Stimulated activated CD8-positive, alpha-beta memory T cell treated with anti-CD3 and anti-CD28 coated beads, Interleukin-15, amount 100 ng/mL, for 1 hour (primary cell): ENCODE measurements around the gene RGS7.
"Not testable (repeated sequence)": the region's sequence is repeated elsewhere in the genome, so short reads cannot be mapped to it uniquely, and the experiment has no call there.

Source experiments
- DNase-seq: peaks from one replicate; pipeline ENCODE4 v3.0.0-alpha.2; 2020; ENCODE audit warnings: low read depth

Gene RGS7

GRCh38 chr1:240909701-240910457 lies 447.1 kb downstream of the RGS7 start:
- DNase-seq: no peak

DNA sequence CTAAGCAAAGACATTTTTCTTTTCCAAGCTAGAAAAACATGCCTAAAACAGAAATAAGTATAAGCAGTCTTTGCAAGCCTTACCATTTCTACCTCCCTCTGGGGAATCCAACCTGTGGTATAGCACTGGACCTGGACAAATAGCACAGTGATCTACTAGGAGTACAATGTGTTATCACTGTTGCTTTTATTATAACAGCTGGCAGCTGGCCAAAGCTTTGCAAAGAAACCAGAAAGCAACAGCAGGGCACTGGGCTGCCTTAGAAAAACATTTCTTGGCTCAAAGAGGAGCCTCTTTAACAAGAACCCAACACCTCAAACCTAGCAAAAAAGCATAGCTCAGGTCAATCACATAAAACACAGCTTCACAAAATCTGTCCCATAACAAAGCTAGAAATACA lies 450.5 kb downstream of the RGS7 start:
- no peak for DNase-seq

DNA sequence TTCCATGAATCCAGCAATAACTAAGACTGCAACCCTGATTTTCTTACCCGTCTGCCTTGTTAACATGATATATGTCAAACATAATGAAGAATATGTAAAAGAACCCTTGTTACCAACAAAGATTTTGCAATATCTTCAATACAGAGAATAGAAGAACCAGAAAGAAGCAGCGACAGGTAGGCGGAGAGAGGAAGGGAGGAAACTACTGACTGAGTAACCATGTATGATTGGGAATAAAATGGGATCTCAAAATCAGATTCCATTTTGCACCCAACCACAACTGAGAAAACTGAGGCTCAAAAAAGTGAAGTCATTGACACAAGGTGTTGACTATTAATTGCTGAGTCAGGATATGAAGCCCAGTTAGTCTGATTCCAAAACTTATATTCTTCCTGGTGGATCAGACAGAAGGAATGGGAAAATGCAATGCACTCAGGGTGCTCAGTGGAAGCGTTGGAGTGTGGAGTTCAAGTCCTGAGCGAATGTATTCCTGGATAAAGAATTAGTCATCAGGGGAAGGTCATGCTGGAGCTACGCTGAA lies 451.7 kb downstream of the RGS7 start:
- DNase-seq: no peak

DNA sequence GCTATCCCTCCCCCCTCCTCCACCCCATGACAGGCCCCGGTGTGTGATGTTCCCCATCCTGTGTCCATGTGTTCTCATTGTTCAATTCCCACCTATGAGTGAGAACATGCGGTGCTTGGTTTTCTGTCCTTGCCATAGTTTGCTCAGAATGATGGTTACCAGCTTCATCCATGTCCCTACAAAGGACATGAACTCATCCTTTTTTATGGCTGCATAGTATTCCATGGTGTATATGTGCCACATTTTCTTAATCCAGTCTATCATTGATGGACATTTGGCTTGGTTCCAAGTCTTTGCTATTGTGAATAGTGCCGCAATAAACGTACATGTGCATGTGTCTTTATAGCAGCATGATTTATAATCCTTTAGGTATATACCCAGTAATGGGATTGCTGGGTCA lies 461.6 kb downstream of the RGS7 start:
- DNase-seq: not testable (repeated sequence)

GRCh38 chr1:240888787-240889048 lies 468.3 kb downstream of the RGS7 start:
- no peak for DNase-seq

- no peak for DNase-seq
These were observed 468.8 kb downstream of the RGS7 start for GRCh38 chr1:240888039-240888786.

DNA sequence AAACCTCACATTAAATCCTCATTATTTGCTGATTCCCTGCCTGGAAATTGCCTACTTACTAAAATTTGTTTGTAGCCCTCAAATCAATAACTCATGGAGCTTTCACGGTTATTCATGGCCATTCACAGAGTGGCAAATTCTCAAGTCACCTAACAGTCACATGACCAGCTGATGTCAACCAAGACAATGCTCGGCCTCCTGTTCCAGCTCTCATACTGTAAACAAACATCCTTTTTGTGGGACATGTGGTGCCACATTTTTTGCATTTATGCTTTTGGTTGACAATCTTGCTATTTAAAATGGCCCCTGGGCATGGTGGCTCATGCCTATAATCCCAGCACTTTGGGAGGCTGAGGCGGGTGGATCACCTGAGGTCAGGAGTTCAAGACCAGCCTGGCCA lies 473.5 kb downstream of the RGS7 start:
- DNase-seq: no peak

GRCh38 chr1:240882656-240883308 lies 474.2 kb downstream of the RGS7 start:
- not testable (repeated sequence) for DNase-seq

- no peak for DNase-seq
These were observed 478.4 kb downstream of the RGS7 start for GRCh38 chr1:240878631-240879030.

GRCh38 chr1:240877605-240878004 lies 479.4 kb downstream of the RGS7 start:
- no peak for DNase-seq

GRCh38 chr1:240876071-240876470 lies 480.9 kb downstream of the RGS7 start:
- no peak for DNase-seq

- DNase-seq: no peak
These were observed 487.9 kb downstream of the RGS7 start for GRCh38 chr1:240869071-240869470.

DNA sequence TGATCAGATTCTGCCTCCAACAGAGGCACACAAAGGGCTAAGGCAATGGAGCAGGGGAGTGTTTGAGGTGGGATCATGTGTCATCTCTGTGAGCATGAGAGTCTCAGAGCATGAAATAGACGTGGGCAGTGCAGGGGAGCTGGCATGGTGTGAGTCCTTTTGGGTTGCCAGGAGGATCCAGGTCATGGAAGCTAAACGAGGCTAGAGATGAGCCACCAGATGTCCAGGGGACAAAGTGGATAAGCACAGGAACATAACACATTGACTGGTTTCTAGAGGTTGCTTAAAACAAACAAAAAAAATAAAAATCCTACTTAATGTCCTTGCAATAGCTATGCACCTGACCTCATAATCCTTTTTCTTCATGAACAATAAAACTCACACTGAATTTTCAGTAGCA lies 490.3 kb downstream of the RGS7 start:
- no peak for DNase-seq

GRCh38 chr1:240860023-240860422 lies 497.0 kb downstream of the RGS7 start:
- DNase-seq: no peak

GRCh38 chr1:240854367-240854766 lies 502.6 kb downstream of the RGS7 start:
- no peak for DNase-seq

DNA sequence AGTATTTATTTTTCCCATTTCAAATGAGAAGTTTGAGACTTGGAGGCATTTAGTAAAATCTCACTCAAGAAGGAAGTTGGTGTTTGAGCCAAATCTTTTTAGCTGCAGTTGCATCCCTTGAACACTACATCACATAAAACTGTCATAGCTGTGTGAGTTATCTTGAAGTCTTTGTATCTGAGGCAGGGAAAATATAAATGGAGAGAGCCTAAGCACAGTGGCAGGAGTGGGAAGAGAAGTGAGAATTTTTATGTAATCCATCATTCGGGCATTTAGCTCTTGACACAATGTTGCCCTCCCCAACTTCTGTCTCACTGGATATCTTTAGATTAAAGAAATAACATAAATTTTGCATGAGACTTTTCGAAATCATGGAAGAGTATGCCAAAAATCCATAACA lies 509.7 kb downstream of the RGS7 start:
- no peak for DNase-seq

GRCh38 chr1:240844486-240844885 lies 512.5 kb downstream of the RGS7 start:
- DNase-seq: no peak

DNA sequence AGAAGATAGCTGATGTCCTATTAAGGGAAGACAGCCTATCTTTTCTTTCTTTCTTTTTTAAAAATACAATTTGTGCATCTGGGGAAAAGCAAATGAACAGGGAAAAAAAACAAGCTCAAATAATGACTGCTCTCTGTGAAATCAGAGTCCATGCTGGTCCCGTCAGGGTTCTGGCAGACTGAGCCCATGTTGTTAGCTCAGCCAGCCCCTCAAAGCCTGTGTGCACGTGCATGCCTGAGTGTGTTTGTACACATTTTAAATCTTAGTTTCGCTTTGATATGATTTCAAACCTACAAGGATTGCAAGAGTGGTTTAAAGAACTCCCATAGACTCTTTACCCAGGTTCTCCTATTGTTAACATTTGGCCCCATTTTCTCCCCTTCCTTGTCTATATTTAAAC lies 513.2 kb downstream of the RGS7 start:
- DNase-seq: no peak

DNA sequence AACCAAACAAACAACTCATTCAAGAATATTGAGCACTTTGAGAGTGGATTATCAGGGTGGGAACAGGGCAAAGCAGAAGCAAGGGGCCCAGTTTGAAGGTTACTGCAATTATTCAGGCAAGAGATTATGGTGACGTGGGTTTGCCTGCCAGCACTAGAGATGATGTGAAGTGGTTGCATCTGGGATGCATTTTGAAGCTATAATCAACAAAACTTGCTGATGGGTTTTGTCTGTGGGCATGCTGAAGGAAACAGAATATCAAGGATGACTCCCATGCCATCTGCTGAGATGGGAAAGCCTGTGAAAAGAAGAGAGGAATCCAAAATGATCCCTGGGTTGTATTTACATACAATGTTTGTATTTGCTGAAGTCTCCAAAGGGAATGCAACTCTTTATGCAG lies 520.7 kb downstream of the RGS7 start:
- DNase-seq: no peak

GRCh38 chr1:240835291-240835690 lies 521.7 kb downstream of the RGS7 start:
- no peak for DNase-seq

GRCh38 chr1:240833075-240833474 lies 523.9 kb downstream of the RGS7 start:
- no peak for DNase-seq

DNA sequence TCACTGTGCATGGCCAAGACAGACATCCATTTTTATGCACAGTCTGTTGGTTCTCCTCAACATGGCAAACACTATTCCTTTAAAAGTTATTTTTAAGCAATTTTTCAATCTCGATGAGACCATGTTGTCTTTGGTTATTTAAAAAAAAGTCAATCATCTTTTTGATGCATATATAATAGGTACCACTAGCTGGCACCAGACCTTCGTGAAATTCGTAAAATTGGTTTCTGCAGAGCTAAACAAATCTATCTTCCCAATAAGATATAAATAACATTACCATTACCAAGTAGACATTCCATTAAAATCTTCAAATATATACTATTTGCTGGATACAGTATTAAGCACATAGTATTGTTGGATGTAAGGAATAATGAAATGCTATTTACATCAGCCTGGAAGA lies 525.1 kb downstream of the RGS7 start:
- DNase-seq: no peak

GRCh38 chr1:240831191-240831631 lies 525.8 kb downstream of the RGS7 start:
- no peak for DNase-seq
